Measurements from ENCODE around the gene GPC3.

GRCh38 chrX:133859336-133859735 is 126.1 kb downstream of the GPC3 start:
- TF ChIP-seq, protein P1, sequence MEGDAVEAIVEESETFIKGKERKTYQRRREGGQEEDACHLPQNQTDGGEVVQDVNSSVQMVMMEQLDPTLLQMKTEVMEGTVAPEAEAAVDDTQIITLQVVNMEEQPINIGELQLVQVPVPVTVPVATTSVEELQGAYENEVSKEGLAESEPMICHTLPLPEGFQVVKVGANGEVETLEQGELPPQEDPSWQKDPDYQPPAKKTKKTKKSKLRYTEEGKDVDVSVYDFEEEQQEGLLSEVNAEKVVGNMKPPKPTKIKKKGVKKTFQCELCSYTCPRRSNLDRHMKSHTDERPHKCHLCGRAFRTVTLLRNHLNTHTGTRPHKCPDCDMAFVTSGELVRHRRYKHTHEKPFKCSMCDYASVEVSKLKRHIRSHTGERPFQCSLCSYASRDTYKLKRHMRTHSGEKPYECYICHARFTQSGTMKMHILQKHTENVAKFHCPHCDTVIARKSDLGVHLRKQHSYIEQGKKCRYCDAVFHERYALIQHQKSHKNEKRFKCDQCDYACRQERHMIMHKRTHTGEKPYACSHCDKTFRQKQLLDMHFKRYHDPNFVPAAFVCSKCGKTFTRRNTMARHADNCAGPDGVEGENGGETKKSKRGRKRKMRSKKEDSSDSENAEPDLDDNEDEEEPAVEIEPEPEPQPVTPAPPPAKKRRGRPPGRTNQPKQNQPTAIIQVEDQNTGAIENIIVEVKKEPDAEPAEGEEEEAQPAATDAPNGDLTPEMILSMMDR (conservative IDR thresholded peaks at IDR 0.05; ENCODE audit: low read depth, low read length): no peak
- no peak for TF ChIP-seq POLR2A (IDR thresholded peaks at IDR 0.05; ENCODE audit: low read depth, low read length)
- no peak for TF ChIP-seq MXI1 (IDR thresholded peaks at IDR 0.05; ENCODE audit: borderline replicate concordance, low read depth, low read length)
- TF ChIP-seq RCOR1 (IDR thresholded peaks at IDR 0.05; ENCODE audit: insufficient replicate concordance, low read length): no peak
- TF ChIP-seq FOS (IDR thresholded peaks at IDR 0.05; ENCODE audit: low read depth, low read length): no peak
- TF ChIP-seq RAD21 (IDR thresholded peaks at IDR 0.05; ENCODE audit: low read length): no peak
- no peak for TF ChIP-seq RFX5 (IDR thresholded peaks at IDR 0.05; ENCODE audit: low read depth, low read length)
- no peak for TF ChIP-seq CEBPB (IDR thresholded peaks at IDR 0.05; ENCODE audit: low read depth, low read length)
- no peak for TF ChIP-seq BHLHE40 (IDR thresholded peaks at IDR 0.05; ENCODE audit: low read depth, low read length)
- no peak for TF ChIP-seq USF2 (IDR thresholded peaks at IDR 0.05; ENCODE audit: low read depth, low read length)
- no peak for TF ChIP-seq MAFK (IDR thresholded peaks at IDR 0.05; ENCODE audit: low read depth, low read length)

Measured in IMR-90 (cell line).